Upper lobe of right lung (tissue), 1 donor: ENCODE results near the gene BRD3OS. TPM values are rescaled to one million over a fixed set of nuclear protein-coding genes. Genes with fewer than 3 reads are reported as not detected.

Experiments used
- ATAC-seq: fragments of 200-7000 bp; cut with Tn5 transposase; one replicate; pipeline ENCODE4 v1.9.1; 2020; ENCODE audit warnings: mild to moderate bottlenecking, moderate library complexity
- DNase-seq: peaks from one replicate; pipeline ENCODE4 v3.0.0-alpha.2; 2020
- H3K27ac ChIP-seq: fragments of 200-600 bp; one replicate; pipeline ENCODE4 v1.8.0; 2022
- H3K27me3 ChIP-seq: fragments of 200-600 bp; one replicate; pipeline ENCODE4 v1.8.0; 2022; ENCODE audit warnings: mild to moderate bottlenecking
- H3K36me3 ChIP-seq: fragments of 200-600 bp; one replicate; pipeline ENCODE4 v1.8.0; 2022
- H3K4me1 ChIP-seq: fragments of 200-600 bp; one replicate; pipeline ENCODE4 v1.8.0; 2022
- H3K4me3 ChIP-seq: fragments of 200-600 bp; one replicate; pipeline ENCODE4 v1.8.0; 2022; ENCODE audit warnings: mild to moderate bottlenecking
- H3K9me3 ChIP-seq: fragments of 200-600 bp; one replicate; pipeline ENCODE4 v1.8.0; 2022
- CTCF ChIP-seq: fragments of 200-600 bp; IDR thresholded peaks from one replicate; pipeline ENCODE4 v1.8.0; 2022; ENCODE audit warnings: antibody characterized with exemption
- intact Hi-C: fragments of 100-400 bp; cut with DNase I; formaldehyde crosslinking; loops from one replicate; pipeline ENCODE4 v1.11.0; 2022
- total RNA-seq: library from RNA; stranded (reverse); fragmentation: NEBNext Ultra II Directional; extraction: Animal tissue kit (Norgen Biotek cat#: 25700); gene quantifications from one replicate; pipeline ENCODE4 v1.2.1, GENCODE V29; 2021
- donor health status: DM: no; HTN: yes; CAD: no; lungs with severe emphysema.

Gene BRD3OS
- total RNA-seq, 1 donor from 2014 or later = 10.7 TPM

- TF ChIP-seq CTCF = no peak
- Histone ChIP-seq H3K27ac (peak overlapping the region; percentile 58), H3K27me3 (no peaks in the 10 kb centered on the region), H3K4me1 (peaks cover 26% of the 10 kb centered on the region), H3K36me3 (no peaks in the 10 kb centered on the region), H3K4me3 (peak overlapping the region; percentile 77), H3K9me3 (no peaks in the 10 kb centered on the region)
- DNase-seq (no peak), ATAC-seq (no peak)
- intact Hi-C loops = no loop called here
These were observed 33.9 kb upstream of the BRD3OS start for GRCh38 chr9:133991214-133991921.

GRCh38 chr9:133991964-133992779 lies 33.1 kb upstream of the BRD3OS start, which contains the start of gene VAV2:
VAV2 (minus strand) TSS chr9:133992324; CDS start chr9:133992278, 46 bp downstream.
- peak within 1 kb of the TSS; percentile 93 for H3K27ac ChIP-seq
- no peaks in the 10 kb centered on the region for H3K27me3 ChIP-seq
- peak within 1 kb of the TSS; percentile 77 for H3K4me3 ChIP-seq
- peaks cover 26% of the 10 kb centered on the region for H3K4me1 ChIP-seq
- no peaks in the 10 kb centered on the region for H3K36me3 ChIP-seq
- intact Hi-C loops = no loop called here
- H3K9me3 ChIP-seq = no peaks in the 10 kb centered on the region
- peak; percentile 87 for DNase-seq
- ATAC-seq = peak; percentile 57
- TF ChIP-seq CTCF = no peak

- Histone ChIP-seq H3K4me3 (peak overlapping the region; percentile 77), H3K36me3 (no peaks in the 10 kb centered on the region), H3K27me3 (no peaks in the 10 kb centered on the region), H3K27ac (peak overlapping the region; percentile 93), H3K4me1 (peaks cover 26% of the 10 kb centered on the region), H3K9me3 (no peaks in the 10 kb centered on the region)
- peak; percentile 91 for DNase-seq
- intact Hi-C loops = no loop called here
- ATAC-seq = peak; percentile 84
- peak; percentile 44 for TF ChIP-seq CTCF
These were observed 32.3 kb upstream of the BRD3OS start for GRCh38 chr9:133992780-133993634.

- ATAC-seq = no peak
- Histone ChIP-seq H3K36me3 (no peaks in the 10 kb centered on the region), H3K27ac (no peak overlapping the region), H3K9me3 (no peaks in the 10 kb centered on the region), H3K4me3 (peak overlapping the region; percentile 77), H3K4me1 (peaks cover 26% of the 10 kb centered on the region), H3K27me3 (no peaks in the 10 kb centered on the region)
- intact Hi-C loops = no loop called here
- DNase-seq = no peak
- no peak for TF ChIP-seq CTCF
These were observed 31.5 kb upstream of the BRD3OS start for GRCh38 chr9:133993635-133994253.
